Measurements from ENCODE around the gene CELF4. TPM values are rescaled to one million over a fixed set of nuclear protein-coding genes. Genes with fewer than 3 reads are reported as not detected.

The CELF4 gene
- total RNA-seq, 1 experiment from 2014 or later = 0.40 TPM

GRCh38 chr18:37265382-37265781 lies 300.2 kb downstream of the CELF4 start:
- no peaks in the 10 kb centered on the region for H4K20me1 ChIP-seq (ENCODE audit: low read length)
- H3K27ac ChIP-seq (ENCODE audit: low read length) = no peak overlapping the region
- no TSS peak for BruUV-seq (replicated peaks)
- H3K79me2 ChIP-seq (ENCODE audit: low read length) = no peaks in the 10 kb centered on the region
- intact Hi-C loops (cut with micrococcal nuclease) = no loop called here
- no peaks in the 10 kb centered on the region for H3K36me3 ChIP-seq (ENCODE audit: low read depth, low read length)
- H3K9me2 ChIP-seq (replicated peaks; ENCODE audit: low read length) = no peaks in the 10 kb centered on the region
- no peaks in the 10 kb centered on the region for H3K27me3 ChIP-seq (ENCODE audit: low read length)
- no peaks in the 10 kb centered on the region for H3K9me3 ChIP-seq (ENCODE audit: low read length)
- H3K4me2 ChIP-seq (ENCODE audit: low read length) = no peak overlapping the region
- POLR2A ChIA-PET (ENCODE audit: unreplicated experiment) = no interaction called here
- CTCF ChIA-PET = no interaction called here
- H2AFZ ChIP-seq (ENCODE audit: low read length) = no peak overlapping the region
- H3K9ac ChIP-seq (ENCODE audit: low read length) = no peak overlapping the region
- no peak overlapping the region for H3K4me3 ChIP-seq (ENCODE audit: low read length)
- no peaks in the 10 kb centered on the region for H3K4me1 ChIP-seq (ENCODE audit: insufficient read depth, low read length)
- TF ChIP-seq EZH2 (IDR thresholded peaks at IDR 0.05; ENCODE audit: low read length, unreplicated experiment) = no peak
- TF ChIP-seq EZH2phosphoT487 (IDR thresholded peaks at IDR 0.05; ENCODE audit: borderline replicate concordance, low read length) = no peak
- TF ChIP-seq CTCF (conservative IDR thresholded peaks at IDR 0.05; ENCODE audit: low read depth, low read length) = no peak
- DNase-seq = no peak
- ATAC-seq = no peak
- no peaks in the 10 kb centered on the region for H3F3A ChIP-seq (ENCODE audit: low read length, unreplicated experiment)

- H3K27ac ChIP-seq (ENCODE audit: low read length) = no peak overlapping the region
- intact Hi-C loops (cut with micrococcal nuclease) = no loop called here
- no peaks in the 10 kb centered on the region for H4K20me1 ChIP-seq (ENCODE audit: low read length)
- H3K9me3 ChIP-seq (ENCODE audit: low read length) = no peaks in the 10 kb centered on the region
- H3K9me2 ChIP-seq (replicated peaks; ENCODE audit: low read length) = no peaks in the 10 kb centered on the region
- H3K9ac ChIP-seq (ENCODE audit: low read length) = no peak overlapping the region
- no peak overlapping the region for H3K4me2 ChIP-seq (ENCODE audit: low read length)
- no peaks in the 10 kb centered on the region for H3F3A ChIP-seq (ENCODE audit: low read length, unreplicated experiment)
- no peak for DNase-seq
- ATAC-seq = no peak
- no peak overlapping the region for H2AFZ ChIP-seq (ENCODE audit: low read length)
- H3K27me3 ChIP-seq (ENCODE audit: low read length) = no peaks in the 10 kb centered on the region
- no peaks in the 10 kb centered on the region for H3K79me2 ChIP-seq (ENCODE audit: low read length)
- BruUV-seq (replicated peaks) = no TSS peak
- H3K36me3 ChIP-seq (ENCODE audit: low read depth, low read length) = no peaks in the 10 kb centered on the region
- TF ChIP-seq CTCF (conservative IDR thresholded peaks at IDR 0.05; ENCODE audit: low read depth, low read length) (no peak), EZH2 (IDR thresholded peaks at IDR 0.05; ENCODE audit: low read length, unreplicated experiment) (no peak), EZH2phosphoT487 (IDR thresholded peaks at IDR 0.05; ENCODE audit: borderline replicate concordance, low read length) (no peak)
- H3K4me3 ChIP-seq (ENCODE audit: low read length) = no peak overlapping the region
- CTCF ChIA-PET = no interaction called here
- POLR2A ChIA-PET (ENCODE audit: unreplicated experiment) = no interaction called here
- H3K4me1 ChIP-seq (ENCODE audit: insufficient read depth, low read length) = no peaks in the 10 kb centered on the region
These were observed 300.6 kb downstream of the CELF4 start for GRCh38 chr18:37264956-37265355.

- no peak overlapping the region for H3K27ac ChIP-seq (ENCODE audit: low read length)
- BruUV-seq (replicated peaks) = no TSS peak
- H3K9me2 ChIP-seq (replicated peaks; ENCODE audit: low read length) = no peaks in the 10 kb centered on the region
- no peaks in the 10 kb centered on the region for H3K4me1 ChIP-seq (ENCODE audit: insufficient read depth, low read length)
- no peaks in the 10 kb centered on the region for H3K9me3 ChIP-seq (ENCODE audit: low read length)
- no peak overlapping the region for H3K4me2 ChIP-seq (ENCODE audit: low read length)
- CTCF ChIA-PET = no interaction called here
- H3F3A ChIP-seq (ENCODE audit: low read length, unreplicated experiment) = no peaks in the 10 kb centered on the region
- no peak overlapping the region for H3K4me3 ChIP-seq (ENCODE audit: low read length)
- POLR2A ChIA-PET (ENCODE audit: unreplicated experiment) = no interaction called here
- no peaks in the 10 kb centered on the region for H3K36me3 ChIP-seq (ENCODE audit: low read depth, low read length)
- no peaks in the 10 kb centered on the region for H3K27me3 ChIP-seq (ENCODE audit: low read length)
- intact Hi-C loops (cut with micrococcal nuclease) = no loop called here
- no peak overlapping the region for H2AFZ ChIP-seq (ENCODE audit: low read length)
- H4K20me1 ChIP-seq (ENCODE audit: low read length) = no peaks in the 10 kb centered on the region
- TF ChIP-seq CTCF (conservative IDR thresholded peaks at IDR 0.05; ENCODE audit: low read depth, low read length) (no peak), EZH2 (IDR thresholded peaks at IDR 0.05; ENCODE audit: low read length, unreplicated experiment) (no peak), EZH2phosphoT487 (IDR thresholded peaks at IDR 0.05; ENCODE audit: borderline replicate concordance, low read length) (no peak)
- ATAC-seq = no peak
- H3K79me2 ChIP-seq (ENCODE audit: low read length) = no peaks in the 10 kb centered on the region
- no peak for DNase-seq
- no peak overlapping the region for H3K9ac ChIP-seq (ENCODE audit: low read length)
These were observed 303.6 kb downstream of the CELF4 start for GRCh38 chr18:37261988-37262387.

All from PC-3 (cell line).